Measurements from ENCODE around the gene ELMO1.

- TF ChIP-seq CHD4 (IDR thresholded peaks at IDR 0.05) (no peak), SP1 (IDR thresholded peaks at IDR 0.05; ENCODE audit: low read depth, low read length) (no peak), CREM (IDR thresholded peaks at IDR 0.05; ENCODE audit: low read depth) (no peak), POLR2AphosphoS5 (IDR thresholded peaks at IDR 0.05; ENCODE audit: low read length) (no peak), FOXK2 (IDR thresholded peaks at IDR 0.05) (no peak)
Measured at GRCh38 chr7:36844374-36844773, 604.3 kb downstream of the ELMO1 start.

Data from GM12878 (cell line).